Natural killer cell (primary cell): ENCODE data around the gene RAD23A. TPM values are rescaled to one million over a fixed set of nuclear protein-coding genes. Genes with fewer than 3 reads are reported as not detected.

Experiments used
- ATAC-seq, 3 donors: fragments of 150-1000 bp in 2 of 3; fragments of 200-7000 bp in 1 of 3; cut with Tn5 transposase; 1 replicate in 1 of 3; 2 replicates in 2 of 3; pipeline ENCODE4 v1.10.0; 2021; ENCODE audit warnings: mild to moderate bottlenecking in 2 of 3, moderate library complexity in 2 of 3
- DNase-seq, 2 donors: peaks; one replicate each; pipeline versions ENCODE4 v3.0.0 to v3.0.0-alpha.2; 2013 to 2021; ENCODE audit warnings: mixed read lengths in 1 of 2
- H3K27ac ChIP-seq: one replicate; pipeline ENCODE4 v1.5.1; 2013; ENCODE audit warnings: mild to moderate bottlenecking, low read length
- H3K27me3 ChIP-seq: one replicate; pipeline ENCODE4 v1.6.1; 2013; ENCODE audit warnings: low read length; ENCODE audit not compliant: control insufficient read depth, insufficient read depth
- H3K36me3 ChIP-seq: one replicate; pipeline ENCODE4 v1.6.1; 2013; ENCODE audit warnings: low read length; ENCODE audit not compliant: control insufficient read depth, insufficient read depth
- H3K4me1 ChIP-seq: one replicate; pipeline ENCODE4 v1.6.1; 2013; ENCODE audit warnings: low read length; ENCODE audit not compliant: control insufficient read depth, insufficient read depth
- H3K4me3 ChIP-seq: one replicate; pipeline ENCODE4 v1.5.1; 2013; ENCODE audit warnings: low read length
- H3K9me3 ChIP-seq: one replicate; pipeline ENCODE4 v1.6.1; 2013; ENCODE audit warnings: low read length; ENCODE audit not compliant: control insufficient read depth, insufficient read depth
- H3K27ac Mint-ChIP-seq, 2 donors: one replicate each; pipeline ENCODE4 v1.8.0; 2022; ENCODE audit warnings: mild to moderate bottlenecking in 2 of 2, mixed read lengths in 2 of 2, moderate library complexity in 1 of 2
- H3K27me3 Mint-ChIP-seq, 2 donors: one replicate each; pipeline ENCODE4 v1.8.0; 2022; ENCODE audit warnings: low read depth in 2 of 2, mixed read lengths in 2 of 2
- H3K36me3 Mint-ChIP-seq: one replicate; pipeline ENCODE4 v1.8.0; 2022; ENCODE audit warnings: mixed read lengths
- H3K4me1 Mint-ChIP-seq, 2 donors: one replicate each; pipeline ENCODE4 v1.8.0; 2022; ENCODE audit warnings: mixed read lengths in 2 of 2
- H3K4me3 Mint-ChIP-seq: one replicate; pipeline ENCODE4 v1.8.0; 2022; ENCODE audit warnings: mild to moderate bottlenecking, moderate library complexity, mixed read lengths
- H3K9me3 Mint-ChIP-seq, 2 donors: one replicate each; pipeline ENCODE4 v1.8.0; 2022; ENCODE audit warnings: mixed read lengths in 2 of 2
- CTCF ChIP-seq: fragments of 200-600 bp; IDR thresholded peaks from one replicate; pipeline ENCODE4 v1.8.0; 2022; ENCODE audit warnings: antibody characterized with exemption
- WGBS: methylation state at CpG from one replicate; pipeline ENCODE4 v1.1.7; 2013; ENCODE audit warnings: missing lambda C conversion rate; ENCODE audit not compliant: insufficient coverage; 5-methylcytosine and 5-hydroxymethylcytosine counted together
- intact Hi-C: fragments of 100-400 bp; cut with micrococcal nuclease; formaldehyde crosslinking; loops from one replicate; pipeline ENCODE4 v1.14.2; 2022
- total RNA-seq, 4 donors: library from RNA; stranded (reverse); fragments of 120-200 nt in 1 of 4; gene quantifications; one replicate each; pipeline versions ENCODE4 v1.2.3 to v1.2.4, GENCODE V29; 2013 to 2022

The RAD23A gene
- total RNA-seq, 3 donors from 2014 or later (not counting 1 experiment from before 2014, with no cell fraction given): 79.2 to 81.2 (median 80.3) TPM

GRCh38 chr19:12946731-12947496 is 1.3 kb downstream of the RAD23A start:
- Mint-ChIP-seq H3K4me3 (peak overlapping the region; percentile 89), H3K36me3 (no peaks in the 10 kb centered on the region), H3K4me1 (peaks cover 27 to 33% of the 10 kb centered on the region in 2 donors), H3K9me3 (no peaks in the 10 kb centered on the region), H3K27ac (peak overlapping the region; percentile 94), H3K27me3 (no peaks in the 10 kb centered on the region)
- H3K9me3 ChIP-seq: no peaks in the 10 kb centered on the region
- intact Hi-C loops: no loop called here
- H3K4me3 ChIP-seq: peak overlapping the region; percentile 57
- ATAC-seq (no peak), DNase-seq (no peak)
- H3K36me3 ChIP-seq: peaks cover 68% of the 10 kb centered on the region
- H3K27ac ChIP-seq: peak overlapping the region; percentile 77
- TF ChIP-seq CTCF: no peak
- H3K4me1 ChIP-seq: peaks cover 34% of the 10 kb centered on the region
- no peaks in the 10 kb centered on the region for H3K27me3 ChIP-seq
- 87% methylated on average over 8 of the region's 14 CpGs for WGBS

- no peaks in the 10 kb centered on the region for H3K9me3 Mint-ChIP-seq
- H3K27ac Mint-ChIP-seq: peak overlapping the region; percentile 26 to 44
- no peaks in the 10 kb centered on the region for H3K36me3 Mint-ChIP-seq
- intact Hi-C loops: no loop called here
- TF ChIP-seq CTCF: no peak
- WGBS: 96% methylated on average over 28 of the region's 28 CpGs
- Histone ChIP-seq H3K36me3 (peaks cover 67% of the 10 kb centered on the region), H3K4me1 (peaks cover 34% of the 10 kb centered on the region), H3K4me3 (no peak overlapping the region), H3K9me3 (no peaks in the 10 kb centered on the region), H3K27ac (no peak overlapping the region), H3K27me3 (no peaks in the 10 kb centered on the region)
- H3K4me1 Mint-ChIP-seq: peaks cover 25 to 27% of the 10 kb centered on the region in 2 donors
- H3K4me3 Mint-ChIP-seq: no peak overlapping the region
- no peaks in the 10 kb centered on the region for H3K27me3 Mint-ChIP-seq
- no peak for DNase-seq
- no peak for ATAC-seq
Observed at GRCh38 chr19:12947702-12948611, 2.3 kb downstream of the RAD23A start.

GRCh38 chr19:12948612-12949362 is 3.1 kb downstream of the RAD23A start:
- Histone ChIP-seq H3K4me3 (no peak overlapping the region), H3K36me3 (peaks cover 67% of the 10 kb centered on the region), H3K4me1 (peaks cover 28% of the 10 kb centered on the region), H3K9me3 (no peaks in the 10 kb centered on the region), H3K27me3 (no peaks in the 10 kb centered on the region), H3K27ac (no peak overlapping the region)
- H3K4me3 Mint-ChIP-seq: no peak overlapping the region
- H3K4me1 Mint-ChIP-seq: peaks cover 18 to 24% of the 10 kb centered on the region in 2 donors
- intact Hi-C loops: no loop called here
- ATAC-seq (no peak), DNase-seq (no peak)
- H3K27ac Mint-ChIP-seq: no peak overlapping the region
- H3K9me3 Mint-ChIP-seq: no peaks in the 10 kb centered on the region
- H3K27me3 Mint-ChIP-seq: no peaks in the 10 kb centered on the region
- no peak for TF ChIP-seq CTCF
- 98% methylated on average over 30 of the region's 30 CpGs for WGBS
- no peaks in the 10 kb centered on the region for H3K36me3 Mint-ChIP-seq
